Stimulated activated CD8-positive, alpha-beta memory T cell treated with anti-CD3 and anti-CD28 coated beads, Interleukin-15, amount 100 ng/mL, for 1 hour (primary cell): Measurements from ENCODE around the gene HCN2.

Experiments
- DNase-seq: peaks from one replicate; pipeline ENCODE4 v3.0.0-alpha.2; 2020; ENCODE audit warnings: low read depth

The HCN2 gene

DNA sequence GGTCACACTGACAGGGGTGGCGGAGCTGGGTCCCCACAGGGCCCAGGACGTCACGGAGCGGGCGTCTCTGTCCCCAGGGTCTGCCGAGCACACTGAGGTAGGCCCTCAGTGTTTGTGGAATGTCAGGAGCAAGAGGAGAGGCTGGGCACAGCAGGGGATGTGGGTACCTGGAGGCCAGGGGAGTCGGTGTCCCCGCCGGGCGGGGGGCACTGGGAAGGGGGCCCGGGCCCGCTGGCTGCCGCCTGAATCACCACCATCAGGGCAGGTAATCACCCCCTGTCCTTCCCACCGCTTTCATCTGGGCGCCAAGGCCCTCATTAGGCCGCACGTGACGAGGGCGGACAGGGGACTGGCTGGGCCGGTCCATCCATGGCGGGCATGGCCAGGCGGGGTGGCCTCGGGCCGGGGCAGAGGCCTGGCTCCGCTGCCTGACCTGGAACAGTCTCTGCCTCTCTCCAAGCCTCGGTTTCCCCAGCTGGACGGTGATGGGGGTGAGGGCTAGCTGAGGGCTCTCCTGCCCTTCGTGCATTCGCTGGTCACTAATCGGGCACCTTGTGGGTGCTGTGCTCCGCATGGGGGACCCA is 51.0 kb downstream of the HCN2 start:
- DNase-seq: no peak

DNA sequence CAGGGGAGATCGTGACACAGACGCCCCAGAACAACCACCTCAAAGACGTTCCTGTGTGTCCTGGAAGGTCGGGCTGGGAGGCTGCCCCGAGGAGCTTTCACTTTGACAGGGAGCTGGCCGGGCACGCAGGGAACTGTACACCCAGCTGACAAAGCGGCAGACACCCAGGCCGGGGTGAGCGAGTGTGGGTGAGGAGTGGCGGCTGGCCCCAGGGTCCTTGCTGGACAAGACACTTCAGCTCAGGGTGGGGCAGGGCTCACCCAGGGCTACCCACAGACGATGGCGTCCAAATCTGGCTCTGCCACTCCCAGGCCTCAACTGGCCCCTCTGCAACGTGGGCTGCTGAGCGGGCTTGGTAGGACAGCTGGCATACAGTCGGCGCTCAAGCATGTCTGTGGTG is 52.0 kb downstream of the HCN2 start:
- DNase-seq: no peak

DNA sequence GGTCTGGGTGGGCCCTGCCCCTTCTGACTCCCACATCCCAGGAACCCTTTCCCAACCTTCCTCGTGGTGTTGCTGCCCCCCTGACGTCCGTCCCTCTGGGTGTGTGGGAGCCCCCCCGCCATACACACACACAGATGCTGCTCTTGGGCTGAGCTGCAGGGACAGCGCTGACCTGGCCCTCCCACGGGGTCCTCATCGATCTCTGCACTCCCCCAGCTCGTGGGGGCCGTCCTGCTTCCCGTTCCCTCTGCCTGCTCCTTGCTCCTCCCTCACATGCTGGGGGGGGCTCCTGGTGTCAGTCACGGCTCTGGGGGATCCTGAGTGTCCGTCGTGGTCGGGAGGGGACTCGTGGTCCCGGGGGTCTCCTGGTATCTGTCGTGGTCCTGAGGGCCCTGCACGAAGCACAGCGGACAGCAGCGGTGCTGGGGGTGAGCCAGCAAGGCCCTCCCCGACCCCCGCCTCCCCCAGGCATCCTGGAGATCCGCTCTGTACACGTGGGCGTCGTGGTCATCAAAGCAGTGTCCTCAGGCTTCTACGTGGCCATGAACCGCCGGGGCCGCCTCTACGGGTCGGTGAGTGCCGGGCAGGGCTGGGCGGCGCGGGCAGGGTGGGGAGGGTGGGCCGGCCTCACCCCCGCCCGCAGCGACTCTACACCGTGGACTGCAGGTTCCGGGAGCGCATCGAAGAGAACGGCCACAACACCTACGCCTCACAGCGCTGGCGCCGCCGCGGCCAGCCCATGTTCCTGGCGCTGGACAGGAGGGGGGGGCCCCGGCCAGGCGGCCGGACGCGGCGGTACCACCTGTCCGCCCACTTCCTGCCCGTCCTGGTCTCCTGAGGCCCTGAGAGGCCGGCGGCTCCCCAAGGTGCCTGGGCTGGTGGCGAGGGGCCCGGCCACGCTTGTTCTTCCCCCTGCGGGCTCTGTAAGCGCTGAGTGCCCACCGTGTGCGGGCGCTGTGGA is 53.4 kb downstream of the HCN2 start:
- DNase-seq: no peak

DNA sequence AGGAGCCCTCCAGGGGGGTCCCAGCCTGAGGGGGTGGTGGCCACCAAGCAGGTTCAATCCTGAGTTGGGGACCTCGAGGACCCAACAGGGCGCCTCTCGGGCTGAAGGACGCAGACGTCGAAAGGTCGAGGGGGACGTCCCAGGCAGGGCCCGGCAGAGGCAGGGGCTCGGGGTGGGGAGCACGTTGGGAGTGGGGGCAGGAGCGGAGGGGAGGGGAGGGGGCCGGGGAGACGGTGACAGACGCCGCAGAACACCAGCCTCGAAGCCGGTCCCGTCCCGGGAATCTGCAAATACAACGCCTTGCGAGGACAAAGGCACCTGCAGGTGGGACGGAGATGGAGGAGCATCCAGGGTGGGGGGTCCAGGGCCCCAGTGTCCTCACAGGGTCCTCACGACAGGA is 54.1 kb downstream of the HCN2 start:
- no peak for DNase-seq

DNA sequence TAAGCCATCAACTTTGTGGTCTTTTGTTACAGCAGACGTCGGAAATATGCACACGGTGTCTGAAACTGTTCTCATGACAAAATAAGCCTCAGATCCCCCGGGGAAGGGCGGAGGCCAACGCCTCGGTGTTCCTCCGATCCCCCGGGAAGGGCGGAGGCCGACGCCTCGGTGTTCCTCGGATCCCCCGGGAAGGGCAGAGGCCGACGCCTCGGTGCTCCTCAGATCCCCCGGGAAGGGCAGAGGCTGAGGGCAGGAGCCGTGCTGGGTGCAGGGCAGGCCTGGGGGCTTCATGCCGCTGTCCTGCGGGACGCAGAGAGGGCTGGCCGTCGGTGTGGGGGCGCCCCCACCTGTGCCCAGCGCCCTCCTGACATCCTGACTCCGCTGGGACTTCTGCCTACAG is 54.7 kb downstream of the HCN2 start:
- no peak for DNase-seq

DNA sequence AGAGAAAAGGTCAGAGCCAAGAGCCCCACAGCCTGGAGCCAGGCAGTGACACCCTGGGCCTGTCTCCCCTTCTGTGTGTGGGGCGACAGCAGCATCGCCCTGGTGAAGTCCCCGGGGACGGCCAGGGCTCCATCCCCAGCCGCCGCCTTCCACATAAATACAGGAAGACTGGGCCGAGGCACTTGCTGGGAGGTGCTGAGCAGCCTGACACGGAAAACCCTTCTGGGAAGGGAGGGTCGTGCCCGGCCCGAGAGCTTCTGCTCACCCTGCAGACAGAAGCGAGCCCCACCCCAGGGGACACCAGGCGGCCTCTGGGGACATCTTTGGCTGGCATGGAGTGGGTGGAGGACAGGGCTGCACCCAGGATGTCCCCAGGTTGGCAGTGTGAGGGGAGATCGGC is 55.1 kb downstream of the HCN2 start:
- DNase-seq: no peak

DNA sequence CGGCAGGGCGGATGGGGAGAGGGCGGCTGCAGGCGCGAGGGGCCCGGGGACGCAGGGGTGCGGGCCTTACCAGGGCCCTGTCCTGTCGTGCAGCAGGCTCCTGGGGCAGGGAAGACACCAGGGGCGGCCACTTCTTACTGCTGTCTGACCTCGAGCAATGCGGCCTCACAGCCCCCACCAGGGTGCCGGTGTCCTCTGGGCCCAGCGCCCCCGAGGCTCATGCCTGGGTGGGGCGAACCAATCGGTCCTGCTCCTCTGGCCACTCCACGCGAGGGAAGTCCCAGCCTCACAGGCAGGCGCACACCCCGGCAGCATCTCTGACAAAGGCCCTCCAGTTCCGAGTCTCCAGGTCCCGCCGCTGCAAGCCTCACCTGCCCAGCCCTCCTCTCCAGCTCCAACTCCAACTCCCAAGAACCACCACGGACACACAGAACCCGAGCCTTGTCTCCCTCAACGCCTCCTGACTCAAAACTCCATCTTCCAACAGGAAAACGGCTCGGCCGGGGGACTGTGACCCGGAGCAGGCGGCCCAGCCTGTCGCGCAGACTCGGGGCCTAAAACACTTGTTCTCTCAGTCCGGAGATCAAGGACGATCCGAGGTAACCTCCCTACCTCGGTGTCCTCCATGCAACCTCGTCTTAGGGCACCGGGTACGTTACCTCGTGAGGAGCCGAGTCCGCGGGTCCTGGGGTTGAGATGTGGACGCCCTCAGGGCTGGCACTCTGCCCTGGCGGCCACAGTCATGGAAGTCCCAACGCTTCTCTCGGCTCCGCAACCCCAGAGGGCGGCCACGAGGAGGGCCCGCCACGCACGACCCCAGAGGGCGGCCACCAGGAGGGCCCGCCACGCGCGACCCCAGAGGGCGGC is 56.5 kb downstream of the HCN2 start:
- DNase-seq: no peak

DNA sequence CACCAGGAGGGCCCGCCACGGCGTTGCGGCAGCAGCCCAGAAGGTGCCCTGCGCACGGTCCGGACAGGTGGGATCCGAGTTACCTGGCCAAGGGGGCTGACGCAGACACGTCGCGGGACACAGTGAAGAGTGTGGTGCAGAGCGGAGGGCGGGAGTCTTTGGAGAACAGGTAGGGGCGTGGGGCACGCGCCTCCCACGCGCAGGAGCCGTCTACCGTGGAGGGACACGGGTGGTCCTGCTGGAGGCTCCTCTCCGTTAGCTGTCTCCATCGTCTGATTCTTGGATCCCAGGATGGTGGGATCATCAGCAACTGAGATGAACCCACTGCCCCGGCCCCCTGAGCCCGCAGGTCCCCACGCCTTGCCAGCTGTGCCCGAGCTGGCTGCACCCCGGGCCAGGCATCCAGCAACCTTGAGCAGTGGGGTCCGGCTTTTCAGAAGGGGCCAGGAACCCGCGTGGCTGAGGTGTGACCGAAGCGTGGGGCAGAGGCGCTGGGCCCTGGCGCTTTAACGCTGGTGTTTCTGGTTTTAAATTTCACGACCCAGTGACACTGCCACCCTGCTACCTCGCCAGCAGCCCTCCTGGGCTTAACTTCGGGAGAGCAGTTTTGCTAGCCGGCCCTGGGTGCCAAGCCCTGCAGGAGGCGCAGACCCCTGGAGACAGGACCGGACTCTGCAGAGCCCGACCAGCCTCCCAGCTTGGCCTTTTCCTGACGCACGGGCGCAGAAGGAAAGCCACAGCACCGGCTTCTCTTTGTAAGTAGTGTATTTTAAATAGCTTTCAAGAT is 57.3 kb downstream of the HCN2 start:
- DNase-seq: no peak

DNA sequence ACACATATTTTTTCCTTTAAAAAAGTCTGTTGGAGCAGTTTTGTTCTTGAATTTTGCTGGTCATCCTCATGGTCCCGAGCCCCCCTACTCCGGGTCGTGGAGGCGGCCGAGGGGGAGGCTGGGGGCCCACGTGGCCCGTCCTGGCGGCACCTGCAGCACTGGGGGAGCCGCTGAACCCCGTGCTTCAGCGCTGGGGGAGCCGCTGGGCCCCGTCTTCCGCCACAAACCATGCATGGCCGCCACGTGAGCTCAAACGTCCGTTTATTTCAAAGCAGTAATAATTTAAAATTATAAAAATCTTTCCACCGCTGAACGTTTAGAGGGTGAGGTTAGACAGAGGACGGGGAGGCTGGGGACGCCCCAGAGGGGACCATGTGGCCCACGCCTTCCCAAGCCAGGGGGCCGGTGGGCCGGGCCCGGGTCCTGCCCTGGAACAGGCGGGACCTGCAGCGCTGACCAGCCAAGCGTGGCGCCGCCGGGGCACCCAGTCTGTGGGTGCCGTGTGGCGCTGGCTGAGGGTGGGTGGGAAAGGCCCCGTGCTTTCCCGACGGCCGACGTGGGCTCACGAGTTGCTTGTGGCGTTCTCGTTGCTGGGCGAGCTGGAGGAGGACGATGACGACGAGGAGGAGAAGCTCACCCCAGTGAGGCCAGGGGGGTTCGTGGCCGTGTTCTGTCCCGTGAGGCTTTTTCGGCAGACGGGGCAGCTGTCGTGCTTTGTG is 58.0 kb downstream of the HCN2 start:
- DNase-seq: no peak

DNA sequence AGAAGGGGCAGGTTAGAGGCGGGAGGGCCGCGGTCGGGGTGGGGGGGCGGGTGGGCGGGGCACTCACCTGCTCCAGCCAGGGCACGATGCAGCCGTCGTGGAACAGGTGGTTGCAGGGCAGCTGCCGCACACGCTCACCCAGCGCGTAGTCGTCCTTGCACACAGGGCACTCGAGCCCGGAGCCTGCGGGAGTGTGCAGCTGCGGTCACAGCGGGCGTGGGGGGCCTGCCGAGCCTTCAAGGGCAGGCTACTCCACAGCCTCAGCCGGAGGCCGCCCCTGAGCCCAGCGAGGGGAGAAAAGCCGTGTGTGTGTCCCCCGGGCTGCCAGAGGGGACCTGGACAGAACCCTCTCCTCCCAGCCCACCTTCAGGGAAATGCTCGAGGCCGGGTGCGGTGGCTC is 58.6 kb downstream of the HCN2 start:
- DNase-seq: no peak

DNA sequence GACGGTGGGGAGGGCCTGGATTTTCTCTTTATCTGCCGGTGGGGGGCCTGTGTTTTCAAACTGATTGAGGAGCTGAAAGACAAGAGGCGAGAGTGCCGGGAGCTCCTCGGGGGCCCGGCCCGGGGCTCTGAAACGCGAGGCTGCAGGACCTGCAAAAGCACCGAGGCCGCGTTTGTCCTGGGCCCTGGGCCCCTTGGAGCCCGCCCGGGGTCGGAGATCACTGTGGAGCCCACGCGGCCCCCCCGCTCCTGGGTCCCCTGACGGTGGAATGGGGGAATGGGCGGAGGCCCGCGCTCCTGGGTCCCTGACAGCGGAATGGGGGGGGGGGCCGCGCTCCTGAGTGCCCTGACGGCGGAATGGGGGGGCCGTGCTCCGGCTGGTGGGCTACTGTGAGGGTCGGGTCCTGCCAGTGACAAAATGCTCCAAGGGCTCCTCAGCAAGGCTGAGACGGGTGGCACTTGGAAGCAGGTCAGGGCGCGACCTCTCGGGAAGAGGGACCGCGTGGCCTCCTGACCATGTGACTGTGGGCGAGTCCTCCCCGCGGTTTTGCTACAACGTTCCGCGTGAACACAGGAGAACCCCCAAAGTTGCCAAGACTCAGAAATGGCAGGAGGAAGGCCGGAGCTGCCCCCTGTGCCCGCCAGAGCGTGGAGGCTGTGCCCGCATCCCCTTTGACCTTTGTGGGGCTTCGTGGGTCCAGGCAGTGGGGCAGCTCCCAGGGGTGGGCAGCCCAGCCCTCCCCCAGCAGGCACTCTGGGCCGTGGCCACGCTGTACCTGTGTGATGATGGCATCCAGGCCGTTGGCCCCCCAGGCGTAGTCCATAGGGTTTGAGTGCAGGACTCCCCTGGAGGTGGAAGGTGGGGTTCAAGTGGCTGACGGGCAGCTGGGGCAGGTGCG is 59.5 kb downstream of the HCN2 start:
- DNase-seq: no peak

DNA sequence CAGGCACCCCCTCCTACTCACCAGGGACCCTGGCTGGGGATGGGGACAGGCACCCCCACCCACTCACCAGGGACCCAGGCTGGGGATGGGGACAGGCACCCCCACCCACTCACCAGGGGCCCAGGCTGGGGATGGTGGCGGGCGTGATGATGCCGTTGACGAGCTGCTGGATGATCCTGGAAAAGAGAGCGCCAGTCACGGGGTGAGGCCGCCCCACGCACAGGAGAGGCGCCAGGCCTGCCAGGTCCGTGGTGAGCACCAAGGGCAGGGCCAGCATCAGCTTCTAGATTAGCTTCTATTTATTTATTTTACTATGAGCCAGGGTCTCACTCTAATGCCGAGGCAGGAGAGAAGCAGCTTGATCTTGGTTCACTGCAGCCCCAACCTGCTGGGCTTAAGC is 60.4 kb downstream of the HCN2 start:
- no peak for DNase-seq

DNA sequence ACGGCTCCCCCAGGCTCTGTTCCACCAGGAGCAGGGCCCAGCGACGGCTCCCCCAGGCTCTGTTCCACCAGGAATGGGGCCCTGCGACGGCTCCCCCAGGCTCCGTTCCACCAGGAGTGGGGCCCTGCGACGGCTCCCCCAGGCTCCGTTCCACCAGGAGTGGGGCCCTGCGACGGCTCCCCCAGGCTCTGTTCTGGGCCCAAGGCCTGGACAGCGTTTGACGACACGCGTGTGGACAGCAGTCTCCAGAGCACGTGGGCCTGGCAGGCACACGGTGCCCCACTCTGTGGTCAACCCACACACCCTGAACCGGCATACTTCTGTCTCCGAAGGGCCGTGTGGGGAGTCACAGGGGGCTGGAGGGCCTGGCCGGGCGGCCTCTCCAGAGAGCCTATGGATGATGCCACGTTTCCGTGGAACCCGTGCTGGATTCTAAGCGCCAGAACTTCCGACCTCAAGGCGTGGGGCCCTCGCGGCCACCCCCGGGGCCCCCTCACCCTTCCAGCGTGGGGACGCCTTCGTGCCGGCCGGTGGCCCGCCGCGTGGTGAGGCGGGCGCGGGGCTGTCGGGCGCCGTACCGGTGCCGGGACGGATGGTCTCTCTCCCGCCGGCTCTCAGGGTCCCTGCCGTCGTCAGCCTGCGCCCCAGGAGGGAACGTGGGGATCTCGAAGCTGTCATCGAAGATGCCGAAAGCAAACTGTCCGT is 61.6 kb downstream of the HCN2 start:
- DNase-seq: no peak

DNA sequence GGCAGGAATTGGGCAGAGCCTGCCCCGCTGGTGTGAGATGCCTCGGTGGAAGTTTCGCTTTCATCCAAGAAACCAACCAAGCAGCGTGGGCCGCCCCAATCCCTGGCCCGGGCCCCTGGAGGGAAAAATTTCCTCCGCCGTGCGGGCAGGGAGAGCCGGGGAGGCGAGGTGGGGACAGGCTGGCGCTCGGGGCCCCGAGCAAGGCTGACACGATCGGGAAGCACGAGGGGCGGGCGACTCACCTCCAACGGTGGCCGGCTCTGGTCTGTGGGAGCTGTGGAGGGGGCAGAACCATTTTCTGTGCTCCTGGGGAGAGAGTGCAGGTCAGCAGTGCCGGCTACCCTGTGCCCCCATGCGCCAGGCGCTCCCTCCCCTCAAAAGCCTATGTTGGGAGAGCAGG is 62.3 kb downstream of the HCN2 start:
- DNase-seq: no peak

DNA sequence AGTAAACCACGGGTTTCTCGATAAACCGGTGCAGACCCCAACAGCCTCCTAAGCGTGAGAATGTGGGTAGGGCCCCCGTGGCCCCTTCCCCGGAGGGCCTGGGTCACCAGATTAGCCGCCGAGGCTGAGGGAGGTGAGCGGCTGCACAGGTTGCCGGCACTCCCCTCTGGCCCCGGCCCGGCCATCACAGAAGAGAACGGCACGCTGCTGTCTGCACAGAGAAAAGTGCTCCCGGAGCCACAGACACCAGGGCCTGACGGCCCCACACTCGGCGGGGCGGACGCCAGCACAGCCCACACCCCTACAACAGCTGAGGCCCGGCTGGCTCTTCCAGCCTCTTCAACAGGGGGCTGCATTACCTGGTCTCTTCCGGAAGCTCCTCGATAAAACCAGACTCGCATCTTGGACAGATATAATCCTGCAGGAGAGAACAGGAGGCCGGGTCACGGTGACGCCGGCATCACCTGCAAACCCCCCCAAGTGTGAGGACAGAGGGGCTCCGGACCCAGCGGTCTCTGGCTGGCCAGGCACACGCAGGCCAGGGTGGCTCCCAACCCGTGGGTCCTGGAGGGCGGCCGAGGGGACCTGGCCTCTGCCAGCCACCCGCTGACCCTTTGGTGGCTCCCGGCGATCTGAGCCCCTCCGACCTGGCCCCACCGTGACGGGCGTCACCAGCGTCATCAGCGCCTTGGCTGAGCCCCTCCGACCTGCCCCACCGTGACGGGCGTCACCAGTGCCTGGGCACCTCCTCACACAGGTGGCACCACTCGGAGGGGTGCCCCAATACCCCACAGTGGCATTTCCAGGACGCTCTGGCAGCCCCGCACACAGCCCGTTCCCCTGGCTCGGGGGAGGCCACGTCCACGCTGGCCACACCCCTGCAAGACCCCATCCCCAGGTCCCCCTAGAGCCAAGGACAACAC is 63.0 kb downstream of the HCN2 start:
- no peak for DNase-seq

DNA sequence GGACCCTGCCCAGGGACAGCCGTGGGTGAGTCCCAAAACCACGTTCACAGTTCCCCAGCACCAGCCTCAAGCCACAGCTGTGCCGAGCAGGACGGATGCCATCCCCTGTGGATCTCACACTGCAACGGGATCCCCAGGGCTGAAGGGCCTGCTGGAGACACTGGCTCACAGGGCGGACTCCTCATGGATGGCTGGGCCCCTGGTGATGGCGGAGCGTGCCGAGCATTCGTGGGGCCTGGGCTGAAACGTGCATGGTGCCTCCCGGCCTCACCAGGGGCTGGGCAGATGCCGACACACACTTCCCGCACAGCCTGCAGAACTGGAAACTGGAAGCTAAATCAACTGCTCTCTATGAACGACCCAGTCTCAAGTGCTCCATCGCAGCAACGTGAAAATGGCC is 63.7 kb downstream of the HCN2 start:
- no peak for DNase-seq

DNA sequence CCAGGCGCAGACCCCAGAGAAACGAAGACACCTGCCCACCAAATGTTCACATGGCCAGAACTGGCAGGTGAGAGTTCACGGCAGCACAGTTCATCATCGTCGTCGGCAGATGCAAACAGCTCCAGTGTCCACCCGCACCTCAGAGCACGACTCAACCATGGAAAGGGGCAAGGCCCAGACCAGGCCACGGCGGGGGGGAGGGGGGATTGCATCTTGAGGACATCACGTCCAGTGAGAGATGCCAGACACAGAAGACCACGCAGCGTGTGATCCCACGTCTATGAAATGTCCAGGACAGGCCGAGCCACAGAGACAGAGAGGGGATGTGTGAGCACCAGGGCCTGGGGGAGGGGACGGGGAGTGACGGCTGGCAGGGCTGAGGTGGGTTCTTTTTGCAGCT is 66.0 kb downstream of the HCN2 start:
- no peak for DNase-seq

DNA sequence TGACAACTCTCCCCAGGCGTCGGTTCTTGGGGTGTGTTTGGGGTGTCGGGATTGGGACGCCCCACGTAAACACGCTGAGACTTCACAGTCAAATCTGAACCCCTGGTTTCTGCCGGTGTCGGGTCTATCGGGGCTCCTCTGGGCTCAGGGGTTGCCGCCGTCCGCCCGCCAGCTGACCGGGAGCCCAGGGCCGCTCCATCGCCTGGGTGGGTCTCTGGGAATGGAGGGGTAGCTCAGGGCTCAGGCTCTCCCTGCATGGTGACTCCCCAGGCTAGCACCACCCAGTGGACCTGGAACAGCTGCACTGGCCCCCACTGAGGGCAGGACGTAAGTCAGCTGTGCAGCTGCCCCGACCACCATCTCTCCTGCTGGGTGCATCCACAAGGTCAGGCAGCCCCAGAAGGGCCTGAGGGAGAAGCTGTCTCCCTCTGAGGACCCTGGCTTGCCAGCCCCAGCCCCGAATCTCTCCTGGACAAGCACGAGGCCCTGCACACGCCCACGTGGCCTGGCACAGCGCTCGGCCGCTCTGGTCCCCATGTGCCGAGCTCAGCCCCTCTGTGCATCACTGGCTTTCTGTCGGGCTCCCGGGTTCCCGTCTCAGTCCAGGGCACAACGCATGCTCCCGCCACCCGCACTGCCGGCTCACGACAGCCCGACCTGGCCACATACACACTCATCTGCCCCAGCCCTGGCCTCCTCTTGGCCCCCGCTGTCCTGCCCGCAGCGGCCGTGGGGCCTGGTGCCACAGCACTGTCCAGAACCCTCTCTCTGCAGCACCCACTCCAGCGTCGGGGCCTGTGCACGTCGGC is 67.3 kb downstream of the HCN2 start:
- DNase-seq: no peak
